ENCODE measurements around the gene TRUB2.

Gene TRUB2

DNA sequence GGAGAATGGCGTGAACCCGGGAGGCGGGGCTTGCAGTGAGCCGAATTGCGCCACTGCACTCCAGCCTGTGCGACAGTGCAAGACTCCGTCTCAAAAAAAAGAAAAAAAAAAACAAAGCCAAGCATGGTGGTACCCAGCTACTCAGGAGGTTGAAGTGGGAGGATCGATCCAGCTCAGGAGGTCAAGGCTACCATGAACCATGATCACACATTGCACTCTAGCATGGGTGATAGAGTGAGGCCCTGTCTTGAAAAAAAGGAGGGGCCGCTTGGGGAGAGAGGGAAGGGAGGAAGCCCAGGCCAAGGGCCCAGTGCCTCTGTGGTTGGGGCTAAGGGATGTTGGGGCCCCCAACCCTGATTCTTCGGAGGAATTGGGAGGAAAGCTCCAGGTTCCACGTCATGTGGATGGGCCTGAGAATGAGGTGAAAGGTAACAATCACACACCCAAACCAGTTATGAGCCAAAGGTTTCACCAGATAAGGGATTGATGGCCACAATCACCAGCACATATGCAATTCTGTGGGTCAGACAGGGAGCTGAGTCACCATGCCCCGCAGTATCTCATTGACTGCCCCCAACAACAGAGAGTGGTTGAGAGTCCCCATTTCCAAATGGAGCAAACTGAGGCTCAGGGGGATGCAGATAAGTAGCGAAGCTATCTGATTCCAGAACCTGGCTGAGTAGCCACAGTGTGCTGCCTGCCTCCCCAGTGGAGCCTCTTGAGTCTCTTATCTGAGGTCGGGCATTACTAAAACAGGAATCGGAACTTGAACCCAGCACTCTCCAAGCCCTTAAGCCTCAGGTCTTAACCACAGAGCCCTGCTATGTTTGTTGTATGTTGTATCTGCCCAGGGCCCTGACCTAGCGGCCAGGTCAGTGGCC is 25.7 kb downstream of the TRUB2 start:
- no peak overlapping the region for H2BK120ac ChIP-seq (ENCODE audit: low read depth, low read length)
- H2BK5ac ChIP-seq (ENCODE audit: low read length), result no peak overlapping the region
- peak overlapping the region in 1 of 2 donors; percentile 4 for H3K4me3 ChIP-seq (ENCODE audit: low read length in 2 of 2)
- H3K14ac ChIP-seq (ENCODE audit: low read length), result no peak overlapping the region
- DNase-seq (ENCODE audit: low spot score), result no peak
- no peak overlapping the region for H3K9ac ChIP-seq (ENCODE audit: low read depth, low read length, poor library complexity)
- no peak overlapping the region for H2AFZ ChIP-seq (ENCODE audit: low read length)
- H2BK15ac ChIP-seq (ENCODE audit: low read length), result no peak overlapping the region
- no peak overlapping the region for H3K18ac ChIP-seq (ENCODE audit: low read length)
- no peaks in the 10 kb centered on the region for H3K27me3 ChIP-seq (ENCODE audit: control insufficient read depth in 3 of 3, insufficient read depth in 3 of 3, low read depth in 1 of 3, low read length in 3 of 3)
- H2BK12ac ChIP-seq (ENCODE audit: low read length), result no peak overlapping the region
- no peak overlapping the region for H3K4ac ChIP-seq (ENCODE audit: low read length)
- H4K91ac ChIP-seq (ENCODE audit: low read depth, low read length, poor library complexity), result no peak overlapping the region
- H2AK5ac ChIP-seq (ENCODE audit: low read depth, low read length), result no peak overlapping the region
- no peak overlapping the region for H3K27ac ChIP-seq (replicated peaks; ENCODE audit: low read length)
- no peaks in the 10 kb centered on the region for H3K36me3 ChIP-seq (replicated peaks in 1 of 2; ENCODE audit: control insufficient read depth in 2 of 2, insufficient read depth in 2 of 2, low read length in 2 of 2)
- peaks cover 2% of the 10 kb centered on the region for H3K79me1 ChIP-seq (ENCODE audit: low read depth, low read length)
- WGBS, 2 donors (ENCODE audit: extremely low coverage in 2 of 2, insufficient read length in 2 of 2, insufficient replicate concordance in 1 of 2), result no CpG with 5 or more reads among the region's 16 CpGs
- H3K23ac ChIP-seq (ENCODE audit: low read depth, low read length, poor library complexity), result peak overlapping the region; percentile 34
- H3K9me3 ChIP-seq (replicated peaks in 1 of 2; ENCODE audit: control insufficient read depth in 2 of 2, insufficient read depth in 1 of 2, low read depth in 1 of 2, low read length in 2 of 2), result no peaks in the 10 kb centered on the region
- no peaks in the 10 kb centered on the region for H3K4me1 ChIP-seq (ENCODE audit: control insufficient read depth in 2 of 2, insufficient read depth in 1 of 2, low read depth in 1 of 2, low read length in 2 of 2)
- no peak overlapping the region for H4K8ac ChIP-seq (ENCODE audit: low read depth, low read length)
- no peak overlapping the region for H3K4me2 ChIP-seq (ENCODE audit: insufficient read depth, low read length, poor library complexity, severe bottlenecking)

DNA sequence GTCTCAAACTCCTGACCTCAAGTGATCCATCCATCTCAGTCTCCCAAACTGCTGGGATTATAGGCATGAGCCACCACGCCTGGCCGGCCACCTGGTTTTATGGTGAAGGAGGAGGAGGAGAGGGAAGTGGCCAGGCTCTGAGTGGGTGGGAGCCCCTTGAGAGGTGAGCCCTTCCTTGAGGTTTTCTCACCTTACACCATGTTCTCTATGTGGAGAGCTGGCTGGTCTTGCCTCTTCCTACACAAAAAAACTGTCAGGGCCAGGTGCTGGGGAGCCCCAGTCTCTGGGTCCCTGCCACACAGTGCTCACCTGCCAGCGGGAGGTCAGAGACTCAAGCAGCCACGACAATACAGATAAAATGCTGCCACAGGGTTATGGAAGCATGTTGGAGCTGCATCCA is 28.1 kb downstream of the TRUB2 start:
- Histone ChIP-seq H2BK5ac (ENCODE audit: low read length) (no peak overlapping the region), H3K4me2 (ENCODE audit: insufficient read depth, low read length, poor library complexity, severe bottlenecking) (no peak overlapping the region), H3K23ac (ENCODE audit: low read depth, low read length, poor library complexity) (peak overlapping the region; percentile 6), H3K79me1 (ENCODE audit: low read depth, low read length) (peaks cover 2% of the 10 kb centered on the region), H3K4ac (ENCODE audit: low read length) (no peak overlapping the region), H2BK120ac (ENCODE audit: low read depth, low read length) (no peak overlapping the region), H4K91ac (ENCODE audit: low read depth, low read length, poor library complexity) (no peak overlapping the region), H3K27me3 (ENCODE audit: control insufficient read depth in 3 of 3, insufficient read depth in 3 of 3, low read depth in 1 of 3, low read length in 3 of 3) (no peaks in the 10 kb centered on the region), H2AFZ (ENCODE audit: low read length) (no peak overlapping the region), H2BK12ac (ENCODE audit: low read length) (no peak overlapping the region), H3K14ac (ENCODE audit: low read length) (no peak overlapping the region), H3K27ac (replicated peaks; ENCODE audit: low read length) (no peak overlapping the region), H3K9me3 (replicated peaks in 1 of 2; ENCODE audit: control insufficient read depth in 2 of 2, insufficient read depth in 1 of 2, low read depth in 1 of 2, low read length in 2 of 2) (no peaks in the 10 kb centered on the region), H3K9ac (ENCODE audit: low read depth, low read length, poor library complexity) (no peak overlapping the region), H2BK15ac (ENCODE audit: low read length) (no peak overlapping the region), H4K8ac (ENCODE audit: low read depth, low read length) (no peak overlapping the region), H3K36me3 (replicated peaks in 1 of 2; ENCODE audit: control insufficient read depth in 2 of 2, insufficient read depth in 2 of 2, low read length in 2 of 2) (peaks cover 0 to under 1% of the 10 kb centered on the region in 2 donors), H3K18ac (ENCODE audit: low read length) (no peak overlapping the region), H3K4me1 (ENCODE audit: control insufficient read depth in 2 of 2, insufficient read depth in 1 of 2, low read depth in 1 of 2, low read length in 2 of 2) (no peaks in the 10 kb centered on the region), H2AK5ac (ENCODE audit: low read depth, low read length) (no peak overlapping the region), H3K4me3 (ENCODE audit: low read length in 2 of 2) (no peak overlapping the region)
- WGBS, 2 donors (ENCODE audit: extremely low coverage in 2 of 2, insufficient read length in 2 of 2, insufficient replicate concordance in 1 of 2), result no CpG with 5 or more reads among the region's 4 CpGs
- no peak for DNase-seq (ENCODE audit: low spot score)

DNA sequence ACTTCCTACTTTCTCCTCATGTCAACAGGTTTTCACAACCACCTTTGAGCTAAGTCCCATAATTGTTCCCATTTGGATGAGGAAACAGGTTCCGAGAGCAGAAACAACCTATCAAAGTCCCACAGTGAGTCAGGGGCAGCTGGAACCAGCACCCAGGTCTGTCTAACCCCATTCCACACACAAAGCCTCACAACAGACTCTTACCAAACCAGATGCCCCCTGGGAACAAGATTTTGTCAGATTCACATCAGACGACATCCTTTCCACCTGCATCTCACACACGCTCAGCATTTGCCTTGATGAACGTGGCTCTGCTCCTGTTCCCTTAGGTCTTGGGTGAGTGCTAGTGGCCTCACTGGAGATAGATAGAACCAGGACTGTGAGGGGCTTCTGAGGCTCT is 29.2 kb downstream of the TRUB2 start:
- Histone ChIP-seq H3K23ac (ENCODE audit: low read depth, low read length, poor library complexity) (no peak overlapping the region), H4K8ac (ENCODE audit: low read depth, low read length) (no peak overlapping the region), H3K27me3 (ENCODE audit: control insufficient read depth in 3 of 3, insufficient read depth in 3 of 3, low read depth in 1 of 3, low read length in 3 of 3) (no peaks in the 10 kb centered on the region), H2BK120ac (ENCODE audit: low read depth, low read length) (no peak overlapping the region), H2BK12ac (ENCODE audit: low read length) (no peak overlapping the region), H3K4ac (ENCODE audit: low read length) (no peak overlapping the region), H3K27ac (replicated peaks; ENCODE audit: low read length) (no peak overlapping the region), H2BK5ac (ENCODE audit: low read length) (no peak overlapping the region), H3K4me1 (ENCODE audit: control insufficient read depth in 2 of 2, insufficient read depth in 1 of 2, low read depth in 1 of 2, low read length in 2 of 2) (no peaks in the 10 kb centered on the region), H2AK5ac (ENCODE audit: low read depth, low read length) (no peak overlapping the region), H3K9ac (ENCODE audit: low read depth, low read length, poor library complexity) (no peak overlapping the region), H3K14ac (ENCODE audit: low read length) (no peak overlapping the region), H3K4me2 (ENCODE audit: insufficient read depth, low read length, poor library complexity, severe bottlenecking) (no peak overlapping the region), H3K4me3 (ENCODE audit: low read length in 2 of 2) (no peak overlapping the region), H3K9me3 (replicated peaks in 1 of 2; ENCODE audit: control insufficient read depth in 2 of 2, insufficient read depth in 1 of 2, low read depth in 1 of 2, low read length in 2 of 2) (no peaks in the 10 kb centered on the region), H3K79me1 (ENCODE audit: low read depth, low read length) (peaks cover 2% of the 10 kb centered on the region), H4K91ac (ENCODE audit: low read depth, low read length, poor library complexity) (no peak overlapping the region), H3K36me3 (replicated peaks in 1 of 2; ENCODE audit: control insufficient read depth in 2 of 2, insufficient read depth in 2 of 2, low read length in 2 of 2) (peaks cover 0 to 11% of the 10 kb centered on the region in 2 donors), H2BK15ac (ENCODE audit: low read length) (no peak overlapping the region), H3K18ac (ENCODE audit: low read length) (no peak overlapping the region), H2AFZ (ENCODE audit: low read length) (no peak overlapping the region)
- DNase-seq (ENCODE audit: low spot score), result no peak
- WGBS, 2 donors (ENCODE audit: extremely low coverage in 2 of 2, insufficient read length in 2 of 2, insufficient replicate concordance in 1 of 2), result no CpG with 5 or more reads among the region's 4 CpGs

DNA sequence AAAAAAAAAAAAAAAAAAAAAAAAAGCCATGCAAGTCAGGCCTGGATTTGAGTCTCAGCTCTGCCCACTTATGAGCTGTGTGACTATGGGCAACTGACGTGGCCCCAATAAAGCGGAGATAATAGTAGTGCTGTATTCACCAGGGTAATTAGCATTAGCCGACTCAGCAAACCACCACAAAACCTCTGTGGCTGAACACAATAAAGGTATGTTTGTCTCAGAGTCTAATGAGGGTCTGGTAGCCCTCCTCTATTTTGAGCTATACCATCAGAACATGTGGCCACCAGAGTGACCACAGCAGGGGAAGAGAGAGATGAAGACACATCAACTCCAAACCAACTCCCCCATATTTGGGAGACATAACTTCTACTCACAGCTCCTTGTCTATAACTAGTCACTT is 30.2 kb downstream of the TRUB2 start:
- H2BK120ac ChIP-seq (ENCODE audit: low read depth, low read length), result no peak overlapping the region
- DNase-seq (ENCODE audit: low spot score), result no peak
- no peak overlapping the region for H3K4ac ChIP-seq (ENCODE audit: low read length)
- H3K9me3 ChIP-seq (replicated peaks in 1 of 2; ENCODE audit: control insufficient read depth in 2 of 2, insufficient read depth in 1 of 2, low read depth in 1 of 2, low read length in 2 of 2), result no peaks in the 10 kb centered on the region
- no peak overlapping the region for H3K27ac ChIP-seq (replicated peaks; ENCODE audit: low read length)
- no peak overlapping the region for H3K4me3 ChIP-seq (ENCODE audit: low read length in 2 of 2)
- no peaks in the 10 kb centered on the region for H3K27me3 ChIP-seq (ENCODE audit: control insufficient read depth in 3 of 3, insufficient read depth in 3 of 3, low read depth in 1 of 3, low read length in 3 of 3)
- H3K36me3 ChIP-seq (replicated peaks in 1 of 2; ENCODE audit: control insufficient read depth in 2 of 2, insufficient read depth in 2 of 2, low read length in 2 of 2), result peaks cover 0 to 14% of the 10 kb centered on the region in 2 donors
- H3K14ac ChIP-seq (ENCODE audit: low read length), result no peak overlapping the region
- no peak overlapping the region for H3K23ac ChIP-seq (ENCODE audit: low read depth, low read length, poor library complexity)
- no peak overlapping the region for H2BK15ac ChIP-seq (ENCODE audit: low read length)
- H3K4me2 ChIP-seq (ENCODE audit: insufficient read depth, low read length, poor library complexity, severe bottlenecking), result no peak overlapping the region
- H3K4me1 ChIP-seq (ENCODE audit: control insufficient read depth in 2 of 2, insufficient read depth in 1 of 2, low read depth in 1 of 2, low read length in 2 of 2), result no peaks in the 10 kb centered on the region
- no peak overlapping the region for H3K18ac ChIP-seq (ENCODE audit: low read length)
- peaks cover 2% of the 10 kb centered on the region for H3K79me1 ChIP-seq (ENCODE audit: low read depth, low read length)
- no peak overlapping the region for H4K91ac ChIP-seq (ENCODE audit: low read depth, low read length, poor library complexity)
- no peak overlapping the region for H2BK5ac ChIP-seq (ENCODE audit: low read length)
- no CpG with 5 or more reads among the region's 3 CpGs for WGBS, 2 donors (ENCODE audit: extremely low coverage in 2 of 2, insufficient read length in 2 of 2, insufficient replicate concordance in 1 of 2)
- H2BK12ac ChIP-seq (ENCODE audit: low read length), result no peak overlapping the region
- H2AFZ ChIP-seq (ENCODE audit: low read length), result no peak overlapping the region
- H4K8ac ChIP-seq (ENCODE audit: low read depth, low read length), result no peak overlapping the region
- no peak overlapping the region for H2AK5ac ChIP-seq (ENCODE audit: low read depth, low read length)
- H3K9ac ChIP-seq (ENCODE audit: low read depth, low read length, poor library complexity), result no peak overlapping the region
